IMR-90 (cell line): ENCODE data around the gene ATG12. TPM values are rescaled to one million over a fixed set of nuclear protein-coding genes. Genes with fewer than 3 reads are reported as not detected.

Source experiments
- ATAC-seq: fragments of 200-7000 bp; cut with Tn5 transposase; 2 replicates; pipeline ENCODE4 v1.9.1; 2020; ENCODE audit warnings: low read depth, mild to moderate bottlenecking, moderate library complexity
- BruUV-seq: library from RNA; stranded (reverse); fragments of 400-500 nt; replicated peaks from 2 replicates; lab custom pipeline; 2021; lab: Mats Ljungman, UMichigan
- CTCF ChIA-PET: fragments of 300-600 bp; formaldehyde crosslinking; extraction: SDS; loops from one replicate; lab custom pipeline; 2021; ENCODE audit warnings: antibody characterized with exemption; lab: Yijun Ruan, JAX
- POLR2A ChIA-PET: fragments of 300-600 bp; sonication (Branson Sonifier 250); formaldehyde crosslinking; loops from one replicate; lab custom pipeline; 2022; ENCODE audit warnings: antibody characterized with exemption; ENCODE audit not compliant: unreplicated experiment; lab: Charles Lee
- DNase-seq: peaks from one replicate; pipeline ENCODE4 v3.0.0; 2013
- H2AFZ ChIP-seq: replicated peaks from 2 replicates; pipeline ENCODE3; 2013; ENCODE audit warnings: low read length, mild to moderate bottlenecking; ENCODE audit not compliant: poor library complexity
- H2AK5ac ChIP-seq: 2 replicates; pipeline ENCODE4 v1.6.1; 2013; ENCODE audit warnings: low read depth, low read length, inconsistent platforms
- H2AK9ac ChIP-seq: replicated peaks from 2 replicates; pipeline ENCODE3; 2013; ENCODE audit warnings: mild to moderate bottlenecking, low read depth, low read length, moderate library complexity; ENCODE audit not compliant: poor library complexity
- H2BK120ac ChIP-seq: 2 replicates; pipeline ENCODE4 v1.6.1; 2013; ENCODE audit warnings: low read depth, low read length, inconsistent platforms
- H2BK15ac ChIP-seq: 3 replicates; pipeline ENCODE4 v1.6.1; 2013; ENCODE audit warnings: low read depth, low read length, inconsistent platforms
- H2BK20ac ChIP-seq: 2 replicates; pipeline ENCODE4 v1.6.1; 2013; ENCODE audit warnings: low read depth, mild to moderate bottlenecking, inconsistent platforms, low read length, moderate library complexity
- H2BK5ac ChIP-seq: 2 replicates; pipeline ENCODE4 v1.6.1; 2013; ENCODE audit warnings: mild to moderate bottlenecking, low read depth, low read length, inconsistent platforms; ENCODE audit not compliant: poor library complexity, severe bottlenecking
- H3K14ac ChIP-seq: replicated peaks from 2 replicates; pipeline ENCODE4 v1.6.1; 2013; ENCODE audit warnings: low read depth, low read length, inconsistent platforms
- H3K18ac ChIP-seq: 2 replicates; pipeline ENCODE4 v1.6.1; 2013; ENCODE audit warnings: low read depth, low read length, control low read depth
- H3K23ac ChIP-seq: 2 replicates; pipeline ENCODE4 v1.6.1; 2013; ENCODE audit warnings: low read depth, low read length, inconsistent platforms
- H3K27ac ChIP-seq: 2 replicates; pipeline ENCODE4 v1.5.1; 2013; ENCODE audit warnings: mild to moderate bottlenecking, control low read depth, low read length; ENCODE audit not compliant: insufficient read depth
- H3K27me3 ChIP-seq: 2 replicates; pipeline ENCODE4 v1.6.1; 2013; ENCODE audit warnings: low read length; ENCODE audit not compliant: control insufficient read depth, insufficient read depth
- H3K36me3 ChIP-seq: 2 replicates; pipeline ENCODE4 v1.6.1; 2013; ENCODE audit warnings: low read length, mixed read lengths; ENCODE audit not compliant: control insufficient read depth, insufficient read depth
- H3K4ac ChIP-seq: 2 replicates; pipeline ENCODE4 v1.6.1; 2013; ENCODE audit warnings: low read depth, low read length, inconsistent platforms
- H3K4me1 ChIP-seq: 2 replicates; pipeline ENCODE4 v1.6.1; 2013; ENCODE audit warnings: low read length, mixed read lengths; ENCODE audit not compliant: control insufficient read depth, insufficient read depth
- H3K4me2 ChIP-seq: 2 replicates; pipeline ENCODE4 v1.6.1; 2013; ENCODE audit warnings: low read depth, mild to moderate bottlenecking, control low read depth, low read length, moderate library complexity
- H3K4me3 ChIP-seq: 2 replicates; pipeline ENCODE4 v1.5.1; 2013; ENCODE audit warnings: low read depth, mild to moderate bottlenecking, control low read depth, low read length, moderate library complexity; ENCODE audit not compliant: insufficient read depth
- H3K56ac ChIP-seq: 2 replicates; pipeline ENCODE4 v1.6.1; 2013; ENCODE audit warnings: low read length, inconsistent platforms; ENCODE audit not compliant: insufficient read depth; ENCODE audit errors: extremely low read depth
- H3K79me1 ChIP-seq, 2 experiments: 2 replicates each; pipeline ENCODE4 v1.6.1; 2013; ENCODE audit warnings: low read length in 2 of 2, inconsistent platforms in 1 of 2, low read depth in 1 of 2
- H3K9ac ChIP-seq: 2 replicates; pipeline ENCODE4 v1.6.1; 2013; ENCODE audit warnings: low read depth, low read length, control low read depth
- H3K9me1 ChIP-seq: 2 replicates; pipeline ENCODE4 v1.6.1; 2013; ENCODE audit warnings: low read length, inconsistent platforms; ENCODE audit not compliant: insufficient read depth
- H3K9me3 ChIP-seq: 2 replicates; pipeline ENCODE4 v1.6.1; 2013; ENCODE audit warnings: low read length; ENCODE audit not compliant: control insufficient read depth, insufficient read depth
- H4K20me1 ChIP-seq: 2 replicates; pipeline ENCODE4 v1.6.1; 2013; ENCODE audit warnings: low read length, inconsistent platforms; ENCODE audit not compliant: insufficient read depth
- H4K5ac ChIP-seq: 2 replicates; pipeline ENCODE4 v1.6.1; 2013; ENCODE audit warnings: mild to moderate bottlenecking, low read depth, low read length, control low read depth
- H4K8ac ChIP-seq, 2 experiments: 2 replicates each; pipeline ENCODE4 v1.6.1; 2013; ENCODE audit warnings: low read depth in 2 of 2, low read length in 2 of 2, control low read depth in 1 of 2, inconsistent platforms in 1 of 2
- H4K91ac ChIP-seq: 2 replicates; pipeline ENCODE4 v1.6.1; 2013; ENCODE audit warnings: low read depth, low read length, inconsistent platforms; ENCODE audit not compliant: insufficient read depth
- BHLHE40 ChIP-seq: fragments of 150-350 bp; IDR thresholded peaks from 2 replicates; pipeline ENCODE4 v1.6.1; 2016; ENCODE audit warnings: mild to moderate bottlenecking, low read depth, low read length
- MAZ ChIP-seq: IDR thresholded peaks from 2 replicates; pipeline ENCODE4 v1.6.1; 2012; ENCODE audit warnings: low read depth, mild to moderate bottlenecking, low read length, improper control_type of control experiment, moderate library complexity, borderline replicate concordance
- RCOR1 ChIP-seq: IDR thresholded peaks from 2 replicates; pipeline ENCODE4 v1.6.1; 2012; ENCODE audit warnings: mild to moderate bottlenecking, low read length, improper control_type of control experiment; ENCODE audit not compliant: insufficient replicate concordance
- RFX5 ChIP-seq: IDR thresholded peaks from 2 replicates; pipeline ENCODE4 v1.8.0; 2012; ENCODE audit warnings: low read depth, mild to moderate bottlenecking, low read length, moderate library complexity
- SMC3 ChIP-seq: fragments of 150-350 bp; IDR thresholded peaks from 2 replicates; pipeline ENCODE4 v1.6.1; 2016; ENCODE audit warnings: low read depth, mild to moderate bottlenecking, antibody characterized with exemption, low read length, moderate library complexity
- WGBS, 2 experiments: methylation state at CpG; one replicate each; pipeline versions ENCODE4 v1.1.5 to v1.1.7; 2013; ENCODE audit warnings: missing lambda C conversion rate in 2 of 2; ENCODE audit not compliant: insufficient read length in 1 of 2; ENCODE audit errors: extremely low coverage in 2 of 2; 5-methylcytosine and 5-hydroxymethylcytosine counted together
- dilution Hi-C: fragments of 300-500 bp; cut with HindIII; formaldehyde crosslinking; loops from one replicate; pipeline ENCODE4 v1.14.3; 2018; ENCODE audit warnings: low sequenced_read_pairs; ENCODE audit not compliant: unreplicated experiment
- in situ Hi-C: fragments of 300-500 bp; cut with MboI; formaldehyde crosslinking; loops from 3 replicates; pipeline ENCODE4 v1.14.3; 2019; ENCODE audit warnings: low sequenced_read_pairs, inconsistent platforms, mixed read lengths
- intact Hi-C: fragments of 100-400 bp; cut with micrococcal nuclease; formaldehyde crosslinking; loops from 2 replicates; pipeline ENCODE4 v1.10.0; 2022
- polyA plus RNA-seq, 3 experiments: library from polyadenylated mRNA; depleted of rRNA; stranded (reverse); fragments of >200 nt; gene quantifications; 2 replicates each; pipeline ENCODE4 v1.2.3, GENCODE V29; 2012; ENCODE audit warnings: low replicate concordance in 1 of 3
- total RNA-seq: library from RNA; depleted of rRNA; stranded (reverse); fragments of >200 nt; gene quantifications from 2 replicates; pipeline ENCODE4 v1.2.3, GENCODE V29; 2012
- TF ChIP-seq, protein P1 (sequence below): conservative IDR thresholded peaks from 2 replicates; pipeline ENCODE4 v1.5.1; 2012; ENCODE audit warnings: mild to moderate bottlenecking, low read depth, low read length, improper control_type of control experiment
- TF ChIP-seq, protein P2 (sequence below): fragments of 150-350 bp; IDR thresholded peaks from 2 replicates; pipeline ENCODE4 v1.6.1; 2016; ENCODE audit warnings: low read depth, mild to moderate bottlenecking, low read length, moderate library complexity, borderline replicate concordance

Gene ATG12
- total and polyA plus RNA-seq, 2 of the 4 experiments (the other 2 are of a cell fraction): 68.0 to 95.7 TPM

- ATAC-seq (no peak), DNase-seq (no peak)
- intact Hi-C loops (no loop called here), dilution Hi-C loops (no loop called here), in situ Hi-C loops (no loop called here)
- no peaks in the 10 kb centered on the region for H3K4me1 ChIP-seq
- no CpG with 5 or more reads among the region's 2 CpGs for WGBS, 2 experiments
- no peaks in the 10 kb centered on the region for H3K79me1 ChIP-seq
- H3K56ac ChIP-seq: no peak overlapping the region
- H4K8ac ChIP-seq: no peak overlapping the region
- no peaks in the 10 kb centered on the region for H3K9me3 ChIP-seq
- no peak overlapping the region for H3K4me2 ChIP-seq
- H4K91ac ChIP-seq: no peak overlapping the region
- BruUV-seq: no TSS peak
- H2BK20ac ChIP-seq: no peak overlapping the region
- H2BK15ac ChIP-seq: no peak overlapping the region
- H2BK5ac ChIP-seq: no peak overlapping the region
- TF ChIP-seq SMC3: no peak
- TF ChIP-seq RFX5: no peak
- TF ChIP-seq, protein P1, sequence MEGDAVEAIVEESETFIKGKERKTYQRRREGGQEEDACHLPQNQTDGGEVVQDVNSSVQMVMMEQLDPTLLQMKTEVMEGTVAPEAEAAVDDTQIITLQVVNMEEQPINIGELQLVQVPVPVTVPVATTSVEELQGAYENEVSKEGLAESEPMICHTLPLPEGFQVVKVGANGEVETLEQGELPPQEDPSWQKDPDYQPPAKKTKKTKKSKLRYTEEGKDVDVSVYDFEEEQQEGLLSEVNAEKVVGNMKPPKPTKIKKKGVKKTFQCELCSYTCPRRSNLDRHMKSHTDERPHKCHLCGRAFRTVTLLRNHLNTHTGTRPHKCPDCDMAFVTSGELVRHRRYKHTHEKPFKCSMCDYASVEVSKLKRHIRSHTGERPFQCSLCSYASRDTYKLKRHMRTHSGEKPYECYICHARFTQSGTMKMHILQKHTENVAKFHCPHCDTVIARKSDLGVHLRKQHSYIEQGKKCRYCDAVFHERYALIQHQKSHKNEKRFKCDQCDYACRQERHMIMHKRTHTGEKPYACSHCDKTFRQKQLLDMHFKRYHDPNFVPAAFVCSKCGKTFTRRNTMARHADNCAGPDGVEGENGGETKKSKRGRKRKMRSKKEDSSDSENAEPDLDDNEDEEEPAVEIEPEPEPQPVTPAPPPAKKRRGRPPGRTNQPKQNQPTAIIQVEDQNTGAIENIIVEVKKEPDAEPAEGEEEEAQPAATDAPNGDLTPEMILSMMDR: no peak
- TF ChIP-seq, protein P2, sequence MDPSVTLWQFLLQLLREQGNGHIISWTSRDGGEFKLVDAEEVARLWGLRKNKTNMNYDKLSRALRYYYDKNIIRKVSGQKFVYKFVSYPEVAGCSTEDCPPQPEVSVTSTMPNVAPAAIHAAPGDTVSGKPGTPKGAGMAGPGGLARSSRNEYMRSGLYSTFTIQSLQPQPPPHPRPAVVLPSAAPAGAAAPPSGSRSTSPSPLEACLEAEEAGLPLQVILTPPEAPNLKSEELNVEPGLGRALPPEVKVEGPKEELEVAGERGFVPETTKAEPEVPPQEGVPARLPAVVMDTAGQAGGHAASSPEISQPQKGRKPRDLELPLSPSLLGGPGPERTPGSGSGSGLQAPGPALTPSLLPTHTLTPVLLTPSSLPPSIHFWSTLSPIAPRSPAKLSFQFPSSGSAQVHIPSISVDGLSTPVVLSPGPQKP: no peak
- TF ChIP-seq RCOR1: no peak
- no peak for TF ChIP-seq BHLHE40
- no peak for TF ChIP-seq MAZ
- no peak overlapping the region for H3K14ac ChIP-seq
- H2AK9ac ChIP-seq: no peak overlapping the region
- no peak overlapping the region for H3K9ac ChIP-seq
- CTCF ChIA-PET: no interaction called here
- no peaks in the 10 kb centered on the region; the same call in 1 of the 2 replicates for H3K9me1 ChIP-seq
- H3K4me3 ChIP-seq: no peak overlapping the region
- H3K36me3 ChIP-seq: no peaks in the 10 kb centered on the region
- H3K4ac ChIP-seq: no peak overlapping the region
- H2BK120ac ChIP-seq: no peak overlapping the region
- H4K5ac ChIP-seq: no peak overlapping the region
- no peak overlapping the region for H2AFZ ChIP-seq
- H3K27me3 ChIP-seq: no peaks in the 10 kb centered on the region
- H3K18ac ChIP-seq: no peak overlapping the region
- H3K23ac ChIP-seq: no peak overlapping the region
- no peak overlapping the region for H3K27ac ChIP-seq
- POLR2A ChIA-PET: no interaction called here
- no peaks in the 10 kb centered on the region for H4K20me1 ChIP-seq
- no peak overlapping the region for H2AK5ac ChIP-seq
These were observed 34.2 kb downstream of the ATG12 start for GRCh38 chr5:115806986-115807653.
